Panc1 (cell line): Measurements from ENCODE around the gene CAPS.

ENCODE experiments used
- POLR2AphosphoS5 ChIP-seq: IDR thresholded peaks from 2 replicates; pipeline ENCODE4 v1.6.1; 2012; ENCODE audit warnings: mild to moderate bottlenecking, low read depth, low read length, moderate library complexity
- TF ChIP-seq, protein P1 (sequence below): fragments of 450-650 bp; IDR thresholded peaks from 2 replicates; pipeline ENCODE4 v1.5.1; 2017; ENCODE audit warnings: mild to moderate bottlenecking

DNA sequence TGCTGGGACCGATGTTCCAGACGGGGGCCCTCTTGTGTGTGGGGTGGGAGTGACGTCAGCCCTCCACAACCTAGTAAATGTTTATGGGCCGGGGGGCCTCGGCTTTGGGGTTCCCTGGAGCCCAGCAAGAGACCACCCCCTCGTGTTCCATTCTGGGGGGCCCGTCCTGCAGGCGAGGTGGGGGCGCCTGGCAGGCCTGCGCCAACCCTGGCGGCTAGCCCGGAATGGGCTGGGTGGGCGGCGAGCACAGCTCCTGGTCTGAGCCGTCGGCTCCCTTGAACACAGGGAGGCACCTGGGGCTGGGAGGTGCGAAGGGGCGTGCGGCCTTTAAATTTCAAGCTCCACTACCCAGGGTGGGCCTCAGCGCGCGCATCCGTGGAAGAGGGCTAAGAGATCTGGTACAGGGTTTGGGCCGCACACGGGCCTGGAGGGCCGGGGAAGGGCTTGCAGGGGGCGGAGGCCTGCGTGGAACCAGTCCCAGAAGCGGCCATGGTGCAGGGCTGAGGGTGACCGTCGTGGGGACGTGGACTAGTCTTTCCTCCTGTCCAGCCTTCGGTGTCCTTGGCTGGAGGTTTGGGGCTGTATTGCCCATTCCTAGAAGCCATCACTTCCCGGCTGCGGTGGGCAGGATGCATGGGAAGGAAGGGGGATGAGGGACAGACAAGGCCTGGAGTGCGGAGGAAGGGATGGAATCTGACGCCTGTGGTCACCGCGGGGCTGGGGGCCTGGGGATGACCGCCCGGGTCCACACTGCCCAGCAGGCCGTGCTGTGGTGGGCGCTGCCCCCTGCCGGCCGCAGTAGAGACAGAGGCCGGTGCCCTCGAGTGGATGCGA is 21.9 kb upstream of the CAPS start:
- TF ChIP-seq, protein P1, sequence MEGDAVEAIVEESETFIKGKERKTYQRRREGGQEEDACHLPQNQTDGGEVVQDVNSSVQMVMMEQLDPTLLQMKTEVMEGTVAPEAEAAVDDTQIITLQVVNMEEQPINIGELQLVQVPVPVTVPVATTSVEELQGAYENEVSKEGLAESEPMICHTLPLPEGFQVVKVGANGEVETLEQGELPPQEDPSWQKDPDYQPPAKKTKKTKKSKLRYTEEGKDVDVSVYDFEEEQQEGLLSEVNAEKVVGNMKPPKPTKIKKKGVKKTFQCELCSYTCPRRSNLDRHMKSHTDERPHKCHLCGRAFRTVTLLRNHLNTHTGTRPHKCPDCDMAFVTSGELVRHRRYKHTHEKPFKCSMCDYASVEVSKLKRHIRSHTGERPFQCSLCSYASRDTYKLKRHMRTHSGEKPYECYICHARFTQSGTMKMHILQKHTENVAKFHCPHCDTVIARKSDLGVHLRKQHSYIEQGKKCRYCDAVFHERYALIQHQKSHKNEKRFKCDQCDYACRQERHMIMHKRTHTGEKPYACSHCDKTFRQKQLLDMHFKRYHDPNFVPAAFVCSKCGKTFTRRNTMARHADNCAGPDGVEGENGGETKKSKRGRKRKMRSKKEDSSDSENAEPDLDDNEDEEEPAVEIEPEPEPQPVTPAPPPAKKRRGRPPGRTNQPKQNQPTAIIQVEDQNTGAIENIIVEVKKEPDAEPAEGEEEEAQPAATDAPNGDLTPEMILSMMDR = peak; percentile 77
- TF ChIP-seq POLR2AphosphoS5 = no peak
